ENCODE results near the gene RIN3.

The RIN3 gene

GRCh38 chr14:92551044-92551841 lies 37.7 kb downstream of the RIN3 start:
- in situ Hi-C loops (cut with MboI; ENCODE audit: low sequenced_read_pairs) = no loop called here

GRCh38 chr14:92552066-92552465 lies 38.5 kb downstream of the RIN3 start:
- in situ Hi-C loops (cut with MboI; ENCODE audit: low sequenced_read_pairs) = no loop called here

GRCh38 chr14:92553438-92553837 lies 39.9 kb downstream of the RIN3 start:
- in situ Hi-C loops (cut with MboI; ENCODE audit: low sequenced_read_pairs) = no loop called here

- in situ Hi-C loops (cut with MboI; ENCODE audit: low sequenced_read_pairs) = no loop called here
Observed at GRCh38 chr14:92555465-92556111, 42.0 kb downstream of the RIN3 start.

GRCh38 chr14:92556255-92556741 lies 42.7 kb downstream of the RIN3 start:
- in situ Hi-C loops (cut with MboI; ENCODE audit: low sequenced_read_pairs) = no loop called here

GRCh38 chr14:92556863-92557543 lies 43.4 kb downstream of the RIN3 start:
- in situ Hi-C loops (cut with MboI; ENCODE audit: low sequenced_read_pairs) = no loop called here

- in situ Hi-C loops (cut with MboI; ENCODE audit: low sequenced_read_pairs) = no loop called here
Observed at GRCh38 chr14:92557544-92557912, 43.9 kb downstream of the RIN3 start.

- in situ Hi-C loops (cut with MboI; ENCODE audit: low sequenced_read_pairs) = no loop called here
Observed at GRCh38 chr14:92558319-92558718, 44.7 kb downstream of the RIN3 start.

- in situ Hi-C loops (cut with MboI; ENCODE audit: low sequenced_read_pairs) = no loop called here
Observed at GRCh38 chr14:92559486-92559885, 45.9 kb downstream of the RIN3 start.

- in situ Hi-C loops (cut with MboI; ENCODE audit: low sequenced_read_pairs) = no loop called here
Observed at GRCh38 chr14:92560106-92560865, 46.7 kb downstream of the RIN3 start.

- in situ Hi-C loops (cut with MboI; ENCODE audit: low sequenced_read_pairs) = no loop called here
Observed at GRCh38 chr14:92561906-92562479, 48.4 kb downstream of the RIN3 start.

GRCh38 chr14:92563359-92563758 lies 49.8 kb downstream of the RIN3 start:
- in situ Hi-C loops (cut with MboI; ENCODE audit: low sequenced_read_pairs) = no loop called here

- in situ Hi-C loops (cut with MboI; ENCODE audit: low sequenced_read_pairs) = no loop called here
Observed at GRCh38 chr14:92563765-92564285, 50.2 kb downstream of the RIN3 start.

GRCh38 chr14:92564344-92565039 lies 50.9 kb downstream of the RIN3 start:
- in situ Hi-C loops (cut with MboI; ENCODE audit: low sequenced_read_pairs) = no loop called here

GRCh38 chr14:92565040-92565717 lies 51.6 kb downstream of the RIN3 start:
- in situ Hi-C loops (cut with MboI; ENCODE audit: low sequenced_read_pairs) = no loop called here

- in situ Hi-C loops (cut with MboI; ENCODE audit: low sequenced_read_pairs) = no loop called here
Observed at GRCh38 chr14:92565718-92566115, 52.1 kb downstream of the RIN3 start.

GRCh38 chr14:92567173-92567725 lies 53.7 kb downstream of the RIN3 start:
- in situ Hi-C loops (cut with MboI; ENCODE audit: low sequenced_read_pairs) = no loop called here

- in situ Hi-C loops (cut with MboI; ENCODE audit: low sequenced_read_pairs) = no loop called here
Observed at GRCh38 chr14:92568621-92569479, 55.3 kb downstream of the RIN3 start.

All from hTERT RPE-1 (cell line).